K562 (cell line): ENCODE results near the gene SNCG. TPM values are rescaled to one million over a fixed set of nuclear protein-coding genes. Genes with fewer than 3 reads are reported as not detected.
A peak's percentile ranks its signal among the peaks of the same experiment; 100 is the strongest.

Experiments
- E2F5 ChIP-seq: sonication (generic); formaldehyde crosslinking; IDR thresholded peaks from 2 replicates; pipeline ENCODE4 v1.8.0; 2022; ENCODE audit warnings: mild to moderate bottlenecking, missing genetic modification reagents
- EP400 ChIP-seq: fragments of 450-650 bp; IDR thresholded peaks from 2 replicates; pipeline ENCODE4 v1.6.1; 2017; ENCODE audit warnings: antibody characterized with exemption, mild to moderate bottlenecking, moderate library complexity
- ETS1 ChIP-seq: conservative IDR thresholded peaks from 2 replicates; pipeline ENCODE4 v1.6.1; 2011; ENCODE audit warnings: low read depth, mild to moderate bottlenecking, low read length; ENCODE audit not compliant: control insufficient read depth
- HDAC1 ChIP-seq, 2 experiments: fragments of 450-650 bp; IDR thresholded peaks; 2 replicates each; pipeline ENCODE4 v1.6.1; 2016 to 2017; ENCODE audit warnings: inconsistent platforms in 1 of 2, mild to moderate bottlenecking in 1 of 2, moderate library complexity in 1 of 2
- HLTF ChIP-seq: fragments of 450-650 bp; IDR thresholded peaks from 2 replicates; pipeline ENCODE4 v1.6.1; 2016
- KAT8 ChIP-seq: fragments of 450-650 bp; IDR thresholded peaks from 2 replicates; pipeline ENCODE4 v1.6.1; 2016; ENCODE audit warnings: low read depth, mild to moderate bottlenecking
- MIER1 ChIP-seq: fragments of 450-650 bp; IDR thresholded peaks from 2 replicates; pipeline ENCODE4 v1.6.1; 2016; ENCODE audit warnings: antibody characterized with exemption, mild to moderate bottlenecking, low read depth
- NR2C2 ChIP-seq, 2 experiments: fragments of 200-800 bp in 1 of 2; sonication (Bioruptor generic) in 1 of 2; sonication (generic) in 1 of 2; formaldehyde crosslinking in 1 of 2; IDR thresholded peaks; 2 replicates each; pipeline versions ENCODE4 v1.6.1 to v1.8.0; 2016 to 2022; ENCODE audit warnings: mild to moderate bottlenecking in 1 of 2, missing compliant biosample characterization in 1 of 2, missing genetic modification characterization in 1 of 2, missing genetic modification reagents in 1 of 2
- RCOR1 ChIP-seq, 2 experiments: IDR thresholded peaks; 2 replicates each; pipeline ENCODE4 v1.6.1; 2012; ENCODE audit warnings: low read depth in 2 of 2, low read length in 2 of 2, borderline replicate concordance in 1 of 2, improper control_type of control experiment in 1 of 2
- polyA plus RNA-seq, 8 experiments: library from polyadenylated mRNA; depleted of rRNA in 4 of 8; stranded (reverse) in 5 of 8; unstranded in 3 of 8; fragments of >200 nt; fragmentation: Nextera tagmentation in 2 of 8; fragmentation: Illumina TruSeq in 1 of 8; extraction: Ambion mirVana in 2 of 8; extraction: Trizol in 1 of 8; gene quantifications; 2 replicates each; pipeline versions ENCODE4 v1.2.1 to v1.2.3, GENCODE V29; 2011 to 2014; ENCODE audit warnings: inconsistent platforms in 1 of 8, missing spikeins in 1 of 8
- total RNA-seq, 7 experiments: library from RNA; depleted of rRNA in 6 of 7; stranded (reverse); fragments of >200 nt in 6 of 7; fragmentation: Illumina TruSeq in 2 of 7; extraction: Trizol in 2 of 7; gene quantifications; 2 replicates each; pipeline versions ENCODE4 v1.2.1 to v1.2.3, GENCODE V29; 2011 to 2021; ENCODE audit warnings: low replicate concordance in 1 of 7
- TF ChIP-seq, protein P1 (sequence below), 2 experiments: fragments of 150-350 bp in 1 of 2; IDR thresholded peaks; 2 replicates each; pipeline ENCODE4 v1.6.1; 2012 to 2016; ENCODE audit warnings: low read depth in 2 of 2, low read length in 2 of 2, mild to moderate bottlenecking in 1 of 2, moderate library complexity in 1 of 2
- TF ChIP-seq, protein P2 (sequence below), 2 experiments: fragments of 450-650 bp; IDR thresholded peaks; 2 replicates each; pipeline ENCODE4 v1.6.1; 2016; ENCODE audit warnings: mild to moderate bottlenecking in 2 of 2, borderline replicate concordance in 1 of 2, low read depth in 1 of 2, moderate library complexity in 1 of 2

Gene SNCG
- total and polyA plus RNA-seq, 9 of the 15 experiments (the other 6 are each of a cell fraction or from before 2014, with no cell fraction given) = 9.8 to 146 (median 93.6) TPM

- TF ChIP-seq, protein P1, sequence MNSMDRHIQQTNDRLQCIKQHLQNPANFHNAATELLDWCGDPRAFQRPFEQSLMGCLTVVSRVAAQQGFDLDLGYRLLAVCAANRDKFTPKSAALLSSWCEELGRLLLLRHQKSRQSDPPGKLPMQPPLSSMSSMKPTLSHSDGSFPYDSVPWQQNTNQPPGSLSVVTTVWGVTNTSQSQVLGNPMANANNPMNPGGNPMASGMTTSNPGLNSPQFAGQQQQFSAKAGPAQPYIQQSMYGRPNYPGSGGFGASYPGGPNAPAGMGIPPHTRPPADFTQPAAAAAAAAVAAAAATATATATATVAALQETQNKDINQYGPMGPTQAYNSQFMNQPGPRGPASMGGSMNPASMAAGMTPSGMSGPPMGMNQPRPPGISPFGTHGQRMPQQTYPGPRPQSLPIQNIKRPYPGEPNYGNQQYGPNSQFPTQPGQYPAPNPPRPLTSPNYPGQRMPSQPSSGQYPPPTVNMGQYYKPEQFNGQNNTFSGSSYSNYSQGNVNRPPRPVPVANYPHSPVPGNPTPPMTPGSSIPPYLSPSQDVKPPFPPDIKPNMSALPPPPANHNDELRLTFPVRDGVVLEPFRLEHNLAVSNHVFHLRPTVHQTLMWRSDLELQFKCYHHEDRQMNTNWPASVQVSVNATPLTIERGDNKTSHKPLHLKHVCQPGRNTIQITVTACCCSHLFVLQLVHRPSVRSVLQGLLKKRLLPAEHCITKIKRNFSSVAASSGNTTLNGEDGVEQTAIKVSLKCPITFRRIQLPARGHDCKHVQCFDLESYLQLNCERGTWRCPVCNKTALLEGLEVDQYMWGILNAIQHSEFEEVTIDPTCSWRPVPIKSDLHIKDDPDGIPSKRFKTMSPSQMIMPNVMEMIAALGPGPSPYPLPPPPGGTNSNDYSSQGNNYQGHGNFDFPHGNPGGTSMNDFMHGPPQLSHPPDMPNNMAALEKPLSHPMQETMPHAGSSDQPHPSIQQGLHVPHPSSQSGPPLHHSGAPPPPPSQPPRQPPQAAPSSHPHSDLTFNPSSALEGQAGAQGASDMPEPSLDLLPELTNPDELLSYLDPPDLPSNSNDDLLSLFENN (IDR thresholded peaks at IDR 0.05; ENCODE audit: low read depth in 2 of 2, low read length in 2 of 2) = no peak
- no peak for TF ChIP-seq E2F5
- TF ChIP-seq MIER1 = no peak
- no peak for TF ChIP-seq NR2C2 (CRISPR knock-in tag; IDR thresholded peaks at IDR 0.05)
- TF ChIP-seq NR2C2 (tag; IDR thresholded peaks at IDR 0.05) = peak; percentile 69
- no peak for TF ChIP-seq KAT8
- 0 out of 2 replicates have a peak, but pooled peaks have one; percentile 12 for TF ChIP-seq HLTF
- TF ChIP-seq, protein P2, sequence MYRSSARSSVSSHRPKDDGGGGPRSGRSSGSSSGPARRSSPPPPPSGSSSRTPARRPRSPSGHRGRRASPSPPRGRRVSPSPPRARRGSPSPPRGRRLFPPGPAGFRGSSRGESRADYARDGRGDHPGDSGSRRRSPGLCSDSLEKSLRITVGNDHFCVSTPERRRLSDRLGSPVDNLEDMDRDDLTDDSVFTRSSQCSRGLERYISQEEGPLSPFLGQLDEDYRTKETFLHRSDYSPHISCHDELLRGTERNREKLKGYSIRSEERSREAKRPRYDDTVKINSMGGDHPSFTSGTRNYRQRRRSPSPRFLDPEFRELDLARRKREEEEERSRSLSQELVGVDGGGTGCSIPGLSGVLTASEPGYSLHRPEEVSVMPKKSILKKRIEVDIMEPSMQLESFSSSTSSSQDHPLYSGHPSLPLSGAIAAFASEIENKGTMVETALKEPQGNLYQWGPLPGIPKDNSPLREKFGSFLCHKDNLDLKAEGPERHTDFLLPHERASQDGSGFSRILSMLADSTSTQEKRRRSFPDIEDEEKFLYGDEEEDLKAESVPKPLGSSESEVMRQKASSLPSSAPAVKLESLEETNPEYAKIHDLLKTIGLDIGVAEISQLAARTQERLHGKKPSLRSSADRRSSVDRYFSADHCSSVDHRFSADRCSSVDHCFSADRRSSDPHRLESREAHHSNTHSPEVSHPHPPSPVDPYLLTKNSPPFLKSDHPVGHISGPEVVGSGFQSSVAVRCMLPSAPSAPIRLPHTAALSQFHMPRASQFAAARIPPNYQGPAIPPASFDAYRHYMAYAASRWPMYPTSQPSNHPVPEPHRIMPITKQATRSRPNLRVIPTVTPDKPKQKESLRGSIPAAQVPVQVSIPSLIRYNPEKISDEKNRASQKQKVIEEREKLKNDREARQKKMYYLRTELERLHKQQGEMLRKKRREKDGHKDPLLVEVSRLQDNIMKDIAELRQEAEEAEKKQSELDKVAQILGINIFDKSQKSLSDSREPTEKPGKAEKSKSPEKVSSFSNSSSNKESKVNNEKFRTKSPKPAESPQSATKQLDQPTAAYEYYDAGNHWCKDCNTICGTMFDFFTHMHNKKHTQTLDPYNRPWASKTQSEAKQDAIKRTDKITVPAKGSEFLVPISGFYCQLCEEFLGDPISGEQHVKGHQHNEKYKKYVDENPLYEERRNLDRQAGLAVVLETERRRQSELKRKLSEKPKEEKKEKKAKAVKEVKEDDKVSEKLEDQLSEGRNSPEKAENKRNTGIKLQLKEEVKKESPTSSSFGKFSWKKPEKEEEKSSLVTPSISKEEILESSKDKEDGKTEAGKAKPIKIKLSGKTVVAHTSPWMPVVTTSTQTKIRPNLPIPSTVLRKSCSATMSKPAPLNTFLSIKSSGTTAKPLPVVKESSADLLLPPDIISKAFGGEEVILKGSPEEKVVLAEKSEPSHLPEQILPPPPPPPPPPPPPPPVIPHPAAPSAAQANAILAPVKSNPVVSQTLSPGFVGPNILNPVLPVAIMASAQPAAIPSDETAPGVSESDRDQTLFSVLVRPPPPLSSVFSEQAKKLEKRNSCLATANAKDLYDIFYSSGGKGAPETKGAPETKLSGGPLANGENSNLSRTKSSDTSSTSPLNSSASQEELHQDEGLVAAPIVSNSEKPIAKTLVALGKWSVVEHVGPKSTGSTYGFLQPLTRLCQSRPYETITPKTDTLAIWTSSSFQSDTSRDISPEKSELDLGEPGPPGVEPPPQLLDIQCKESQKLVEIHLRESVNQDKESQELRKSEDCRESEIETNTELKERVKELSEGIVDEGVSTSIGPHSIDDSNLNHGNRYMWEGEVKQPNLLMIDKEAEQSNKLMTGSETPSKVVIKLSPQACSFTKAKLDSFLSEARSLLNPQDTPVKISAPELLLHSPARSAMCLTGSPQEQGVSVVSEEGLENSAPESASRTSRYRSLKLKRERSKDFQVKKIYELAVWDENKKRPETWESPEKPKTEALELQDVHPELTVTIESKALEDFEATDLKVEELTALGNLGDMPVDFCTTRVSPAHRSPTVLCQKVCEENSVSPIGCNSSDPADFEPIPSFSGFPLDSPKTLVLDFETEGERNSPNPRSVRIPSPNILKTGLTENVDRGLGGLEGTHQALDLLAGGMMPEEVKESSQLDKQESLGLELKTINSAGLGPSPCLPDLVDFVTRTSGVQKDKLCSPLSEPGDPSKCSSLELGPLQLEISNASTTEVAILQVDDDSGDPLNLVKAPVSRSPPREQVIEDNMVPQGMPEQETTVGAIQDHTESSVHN (IDR thresholded peaks at IDR 0.05; ENCODE audit: borderline replicate concordance in 1 of 2, low read depth in 1 of 2) = no peak
- peak; percentile 65; the same call in 1 of the 2 replicates for TF ChIP-seq ETS1
- TF ChIP-seq EP400 = peak; percentile 55; the same call in 1 of the 2 replicates
- peak in 1 of 2 experiments; percentile 91; a peak in 2 of 4 replicates for TF ChIP-seq RCOR1 (IDR thresholded peaks at IDR 0.05; ENCODE audit: borderline replicate concordance in 1 of 2, low read depth in 2 of 2, low read length in 2 of 2)
- TF ChIP-seq HDAC1 (IDR thresholded peaks at IDR 0.05) = peak in 1 of 2 experiments; percentile 71; a peak in 2 of 4 replicates
These were observed 720 bp downstream of the SNCG start (continued) for GRCh38 chr10:86958901-86959736.
